NCI-H187 treated with DMSO at 0.1 percent for 48 hours (cell line): Measurements from ENCODE around the gene DCLK1.
A peak's percentile ranks its signal among the peaks of the same experiment; 100 is the strongest.
"Not testable (repeated sequence)": the region's sequence is repeated elsewhere in the genome, so short reads cannot be mapped to it uniquely, and the experiment has no call there.

Experiments used
- DNase-seq: peaks from one replicate; lab custom pipeline; 2025; lab: John Stamatoyannopoulos, UW

Gene DCLK1

DNA sequence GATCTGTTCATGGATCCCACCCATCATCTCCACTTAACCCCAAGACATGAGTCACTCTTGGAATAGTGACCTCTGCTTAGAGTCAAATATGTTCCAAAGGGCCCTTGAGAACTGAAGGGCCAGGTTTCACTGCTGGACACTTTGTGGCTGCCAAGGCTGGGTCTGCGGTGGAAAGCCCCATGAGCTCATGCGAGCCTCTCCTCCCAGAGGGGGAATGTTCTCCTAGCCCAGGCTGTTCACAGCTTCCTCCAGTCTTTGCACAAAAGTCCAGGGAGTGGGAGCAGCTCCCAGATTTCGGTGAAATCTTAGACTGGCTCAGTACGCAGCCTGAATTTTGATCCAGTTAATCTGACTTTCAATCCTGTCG is 732 bp upstream of the DCLK1 start:
- DNase-seq, result no peak

DNA sequence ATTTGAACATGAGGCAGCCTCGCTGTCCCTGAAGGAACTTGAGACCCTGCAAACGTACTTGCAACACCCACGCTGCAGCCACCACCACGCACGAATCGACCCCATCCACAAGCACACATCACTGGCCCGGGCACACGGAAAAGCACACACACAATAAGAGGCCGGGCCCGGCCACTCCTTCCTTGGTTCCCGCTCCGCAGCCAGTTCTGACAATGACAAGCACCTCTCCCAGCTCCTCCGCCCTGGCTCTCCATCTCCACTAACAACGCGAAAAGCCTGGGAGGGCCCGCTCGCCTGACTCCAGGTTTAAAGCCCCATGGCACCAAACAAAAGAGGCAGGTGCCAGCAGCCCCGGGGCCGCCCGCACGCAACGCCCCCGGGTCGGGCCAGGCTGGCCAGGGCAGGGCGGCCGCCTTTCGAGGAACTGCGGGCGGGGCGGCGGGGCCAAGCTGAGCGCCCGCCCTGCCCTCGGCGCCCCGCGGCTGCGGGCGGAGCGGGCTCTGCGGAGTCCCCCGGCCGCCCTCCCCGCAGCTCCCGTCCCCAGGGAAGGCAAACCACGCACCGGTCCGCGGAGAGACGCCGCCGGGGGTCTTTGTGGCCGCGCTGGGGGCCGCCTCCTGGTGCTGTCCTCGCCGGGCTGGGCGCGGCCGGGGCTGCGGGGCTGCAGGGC is 495 bp downstream of the DCLK1 start:
- peak; percentile 3 for DNase-seq

DNA sequence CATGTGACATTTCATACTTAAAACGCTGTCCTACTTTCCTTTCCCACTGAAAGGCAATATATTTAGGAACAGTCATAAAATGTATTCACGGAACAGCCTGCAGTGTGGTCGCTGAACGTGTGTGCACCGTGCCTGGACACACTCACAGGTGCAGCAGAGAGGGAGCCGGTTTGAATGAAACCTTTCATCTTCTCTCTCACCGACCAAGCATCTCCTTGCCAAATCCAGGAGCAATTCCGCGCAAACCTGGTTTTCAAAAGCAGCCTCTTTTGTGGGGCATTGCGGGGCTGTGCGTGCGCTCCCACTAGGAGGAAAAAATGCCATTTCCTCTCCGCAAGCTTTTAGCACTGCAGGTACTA is 1.0 kb downstream of the DCLK1 start:
- DNase-seq, result no peak

DNA sequence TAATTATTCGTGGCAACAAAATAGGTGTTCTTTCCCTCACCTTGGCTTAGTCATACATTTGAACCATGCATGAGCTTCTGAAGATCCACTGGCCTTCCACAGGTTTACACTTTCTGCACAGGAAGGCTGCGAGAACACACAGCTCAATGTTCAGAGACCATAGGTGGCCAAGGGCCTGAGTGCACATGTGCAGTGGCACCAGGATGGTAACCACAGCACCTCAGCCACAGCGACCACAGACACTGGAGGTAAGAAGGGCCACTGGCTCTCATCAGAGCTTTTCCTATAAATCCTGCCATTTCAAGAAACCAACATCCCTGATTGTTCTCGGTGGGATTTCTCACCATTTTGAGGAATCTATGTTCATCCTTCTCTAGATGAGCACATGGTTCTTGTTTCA is 1.6 kb downstream of the DCLK1 start:
- no peak for DNase-seq

DNA sequence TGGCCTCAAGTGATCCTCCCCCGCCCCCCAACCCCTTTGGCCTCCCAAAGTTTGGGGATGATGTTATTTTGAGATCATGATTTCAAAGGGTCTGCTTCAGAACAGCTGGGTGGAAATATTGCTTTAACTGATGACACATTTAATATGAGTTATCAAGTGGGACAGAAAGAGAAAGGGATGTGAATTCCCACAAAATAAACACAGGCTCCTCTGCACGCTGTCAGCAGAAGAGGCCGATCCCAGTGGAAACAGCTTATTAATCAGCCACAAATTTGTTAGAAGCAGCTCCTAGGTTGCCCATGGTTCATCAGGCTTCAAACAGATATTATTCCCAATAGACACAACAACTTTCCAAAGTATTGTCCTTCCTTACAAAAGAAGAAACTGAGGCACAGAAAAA is 4.7 kb downstream of the DCLK1 start:
- no peak for DNase-seq

DNA sequence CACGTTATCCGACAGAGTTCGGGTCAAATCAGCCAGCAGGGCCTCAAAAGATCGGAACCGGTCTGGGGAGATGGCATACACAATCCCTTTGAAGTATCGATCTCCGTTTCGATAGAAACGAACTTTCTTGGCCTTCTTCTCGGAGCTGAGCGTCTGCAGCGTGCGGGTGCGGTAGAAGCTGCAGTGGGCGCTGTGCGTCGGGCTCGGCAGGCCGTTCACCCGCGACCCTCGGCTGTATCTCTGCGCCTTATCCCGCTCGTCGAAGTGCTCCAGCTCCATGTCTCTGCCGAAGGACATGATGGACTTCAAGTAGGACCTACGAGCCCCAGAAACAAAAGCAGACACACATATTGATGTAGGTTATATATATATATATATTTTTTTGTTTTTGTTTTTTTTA is 5.3 kb downstream of the DCLK1 start:
- no peak for DNase-seq

DNA sequence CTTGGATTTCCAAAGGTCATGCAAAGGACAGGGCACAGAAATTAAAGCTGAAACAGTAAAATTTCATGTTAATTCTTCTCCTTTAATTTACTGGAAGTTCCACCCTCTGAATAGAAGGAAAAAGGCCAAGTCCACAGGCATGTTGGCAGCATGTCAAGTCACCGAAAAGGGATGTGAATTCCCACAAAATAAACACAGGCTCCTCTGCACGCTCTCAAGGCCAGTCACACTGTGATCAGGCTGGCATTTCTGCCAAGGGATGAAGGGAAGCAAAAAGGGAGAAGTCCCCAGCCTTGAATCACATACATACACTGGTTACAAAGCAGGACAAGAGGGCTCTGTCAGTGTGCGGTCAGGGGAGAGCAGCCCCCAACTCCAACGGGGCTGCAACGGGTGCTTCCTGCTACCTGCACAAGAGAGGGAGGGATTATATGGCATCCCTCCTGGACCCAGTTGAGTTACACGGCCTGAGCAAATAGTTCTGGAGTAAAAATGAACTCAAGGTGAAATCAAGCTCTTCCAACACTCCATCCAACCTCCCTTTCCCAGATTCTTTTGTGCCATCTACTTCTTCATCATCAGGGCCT is 6.9 kb downstream of the DCLK1 start:
- DNase-seq, result no peak

DNA sequence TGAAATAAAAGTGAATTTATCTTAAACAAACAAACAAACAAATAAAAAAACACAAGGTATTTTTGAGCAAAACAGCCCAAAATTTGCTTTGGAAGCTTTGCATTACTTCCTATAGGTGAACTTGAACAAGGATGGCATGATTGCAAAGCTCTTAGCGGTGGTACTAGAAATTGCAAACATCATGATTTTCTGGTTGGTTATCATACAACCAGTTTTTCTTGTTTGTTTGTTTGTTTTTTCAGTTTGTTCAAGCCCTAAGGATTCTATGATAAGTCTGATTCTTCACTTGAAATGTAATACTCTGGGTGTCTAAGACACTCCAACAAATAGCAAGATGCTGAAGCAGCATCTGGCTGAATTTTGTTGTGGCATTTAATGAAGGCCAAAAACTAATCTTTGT is 15.9 kb downstream of the DCLK1 start:
- DNase-seq, result no peak

DNA sequence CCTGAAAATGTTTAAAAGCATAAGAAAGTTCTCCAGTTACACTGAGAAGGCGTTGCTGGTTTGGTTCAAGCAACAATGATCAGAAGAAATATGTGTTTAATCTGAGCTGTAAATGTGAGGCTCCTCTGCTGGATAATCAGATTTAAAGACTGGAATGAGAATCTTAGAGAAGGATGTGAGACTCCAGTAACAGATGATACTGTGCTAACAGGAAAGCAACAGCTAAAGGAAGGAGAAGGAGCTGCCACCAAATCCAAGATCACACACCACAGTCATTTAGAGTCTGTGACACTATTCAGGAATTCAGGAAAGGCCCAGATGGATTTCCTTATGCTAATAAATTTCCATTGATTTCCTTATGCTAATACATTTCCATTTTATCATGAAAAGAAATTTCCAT is 16.9 kb downstream of the DCLK1 start:
- DNase-seq, result no peak

DNA sequence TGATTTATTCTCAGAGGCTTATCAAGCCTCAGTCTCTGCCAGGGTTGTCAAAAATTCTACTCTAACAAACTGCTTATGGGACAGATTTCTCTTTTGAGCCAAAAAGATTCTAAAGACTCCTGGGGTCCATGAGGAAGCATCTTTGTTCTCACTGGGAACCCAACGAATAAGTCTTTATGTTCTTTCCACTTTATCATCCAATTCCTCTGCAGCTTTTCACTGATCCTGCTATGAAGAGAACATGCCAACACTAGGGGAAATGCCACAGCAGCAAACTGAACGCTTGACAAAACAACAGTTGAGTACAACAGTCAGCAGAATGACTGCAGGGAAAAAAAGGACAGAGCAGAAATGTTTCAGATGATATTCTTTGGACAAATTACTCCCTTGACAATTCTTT is 22.2 kb downstream of the DCLK1 start:
- DNase-seq, result no peak

DNA sequence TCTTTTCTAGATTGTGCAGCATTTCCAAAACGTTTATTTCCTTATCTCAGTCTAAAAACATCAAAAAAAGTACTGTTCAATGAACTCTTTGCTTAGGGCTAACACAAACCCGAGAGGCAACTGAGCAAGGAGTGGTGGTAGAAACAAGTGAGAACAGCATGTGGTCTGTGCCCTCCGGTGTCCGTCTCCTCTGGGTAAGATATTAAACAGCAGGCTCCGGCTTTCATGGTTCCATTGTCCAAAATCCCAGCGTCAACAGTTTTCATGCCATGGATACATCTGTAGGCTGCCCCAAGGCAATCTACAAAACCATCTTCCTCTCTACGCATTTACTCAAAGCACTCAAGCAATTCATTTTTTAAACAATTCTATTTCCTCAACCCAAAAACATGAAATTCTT is 22.8 kb downstream of the DCLK1 start:
- DNase-seq, result no peak

DNA sequence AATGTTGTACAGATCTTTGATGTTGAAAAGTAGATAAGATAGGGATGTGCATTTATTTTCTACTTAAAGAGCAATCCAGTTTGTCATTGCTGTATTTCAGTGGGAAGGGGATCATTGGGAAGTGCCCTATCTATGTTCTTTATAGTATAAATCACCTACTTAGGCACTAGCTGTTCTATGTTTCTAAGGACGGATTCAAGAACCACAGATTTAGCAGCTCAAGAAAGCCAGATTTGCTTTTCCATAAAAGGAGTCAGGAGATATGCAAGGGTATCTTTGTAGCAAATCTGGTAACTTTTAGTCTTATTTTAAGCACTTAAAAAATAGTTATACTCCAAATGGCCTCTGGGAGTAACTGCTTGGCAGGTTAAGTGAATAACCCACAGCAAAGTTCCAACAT is 23.7 kb downstream of the DCLK1 start:
- DNase-seq, result no peak

DNA sequence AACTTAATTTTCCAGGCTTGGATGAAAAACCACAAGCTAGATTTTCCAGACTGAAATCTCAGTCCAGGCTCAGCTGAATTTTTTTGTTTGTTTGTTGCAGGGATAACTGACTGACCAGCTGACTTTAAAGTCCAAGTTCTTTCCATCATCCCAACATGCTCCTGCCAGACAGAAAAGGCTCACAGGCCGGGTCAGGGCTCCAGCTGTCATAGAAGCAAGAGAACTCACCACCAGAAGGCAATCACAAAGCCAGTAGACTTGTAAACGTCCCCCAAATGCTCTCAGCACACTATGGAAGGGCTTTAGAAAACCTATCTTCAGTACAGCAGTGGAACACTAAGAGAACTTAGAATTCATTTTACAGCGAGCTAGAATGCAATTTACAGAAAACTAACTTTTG is 25.5 kb downstream of the DCLK1 start:
- no peak for DNase-seq

DNA sequence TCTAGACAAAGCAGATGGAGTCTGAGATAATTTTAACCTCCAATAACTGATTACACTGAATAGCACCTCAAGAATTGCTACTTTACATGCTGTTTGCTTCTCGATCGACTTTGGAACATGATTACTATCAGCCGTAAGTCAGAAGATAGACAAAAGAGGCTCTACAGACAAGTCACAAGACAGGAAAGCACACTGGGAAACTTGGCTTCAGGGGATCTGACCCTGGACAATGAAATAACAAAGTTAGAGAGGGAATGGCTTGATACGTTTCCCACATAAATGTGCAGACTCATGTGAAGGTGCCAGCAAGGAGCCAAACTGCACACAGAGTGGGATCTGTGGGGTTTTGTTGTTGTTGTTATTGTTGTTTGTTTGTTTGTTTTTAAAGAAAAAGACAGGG is 28.5 kb downstream of the DCLK1 start:
- DNase-seq, result no peak

DNA sequence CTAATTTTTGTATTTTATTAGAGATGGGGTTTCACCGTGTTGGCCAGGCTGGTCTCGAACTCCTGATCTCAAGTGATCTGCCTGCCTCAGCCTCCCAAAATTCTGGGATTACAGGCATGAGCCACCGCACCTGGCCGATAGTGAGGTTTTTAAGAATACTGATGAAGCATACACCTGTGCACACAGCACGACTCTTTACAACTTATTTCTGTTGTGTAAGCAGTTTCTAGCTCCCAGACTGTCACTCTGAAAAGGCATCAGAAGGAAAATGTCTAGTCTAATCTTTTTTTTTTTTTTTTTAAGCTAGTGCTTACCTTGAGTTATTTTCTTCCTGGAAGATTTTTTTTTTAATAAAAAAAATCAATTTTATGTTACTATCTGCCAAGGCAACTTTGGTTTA is 29.3 kb downstream of the DCLK1 start:
- not testable (repeated sequence) for DNase-seq

DNA sequence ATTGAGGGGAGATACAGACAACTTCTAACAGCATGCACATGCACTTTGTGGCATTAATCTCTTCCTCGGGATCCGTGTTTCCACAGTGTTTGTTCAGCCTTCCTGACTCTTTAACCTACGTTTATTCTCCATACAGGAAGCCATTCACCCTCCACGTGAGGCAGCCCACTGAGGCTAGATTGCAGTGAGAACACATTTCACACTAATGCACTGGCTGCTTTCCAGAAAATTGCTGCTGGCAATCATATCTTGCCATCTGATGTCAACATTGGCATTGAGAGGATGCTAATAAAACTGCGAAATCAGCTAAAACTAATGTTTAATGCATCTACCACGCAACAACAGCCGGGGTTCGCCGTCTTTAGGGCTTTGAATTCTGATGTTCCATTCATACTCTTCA is 30.0 kb downstream of the DCLK1 start:
- no peak for DNase-seq

DNA sequence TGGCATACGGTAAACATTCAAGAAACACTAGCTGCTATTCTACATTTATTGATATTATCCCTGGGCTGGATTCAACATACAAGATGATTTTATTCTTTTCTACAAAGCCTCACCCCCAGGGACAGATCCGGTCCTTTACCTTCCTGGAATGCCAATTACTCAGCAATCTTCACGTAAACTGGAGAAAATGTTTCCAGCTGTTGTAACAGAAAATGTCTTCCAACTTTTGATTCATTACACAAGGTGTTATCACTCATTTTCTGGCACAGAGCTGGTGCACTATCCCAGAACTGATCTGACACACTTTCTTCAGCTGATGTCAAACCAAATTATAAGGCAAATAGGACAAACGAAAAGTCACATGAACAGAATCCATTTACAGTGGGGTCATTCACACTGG is 33.1 kb downstream of the DCLK1 start:
- DNase-seq, result no peak

DNA sequence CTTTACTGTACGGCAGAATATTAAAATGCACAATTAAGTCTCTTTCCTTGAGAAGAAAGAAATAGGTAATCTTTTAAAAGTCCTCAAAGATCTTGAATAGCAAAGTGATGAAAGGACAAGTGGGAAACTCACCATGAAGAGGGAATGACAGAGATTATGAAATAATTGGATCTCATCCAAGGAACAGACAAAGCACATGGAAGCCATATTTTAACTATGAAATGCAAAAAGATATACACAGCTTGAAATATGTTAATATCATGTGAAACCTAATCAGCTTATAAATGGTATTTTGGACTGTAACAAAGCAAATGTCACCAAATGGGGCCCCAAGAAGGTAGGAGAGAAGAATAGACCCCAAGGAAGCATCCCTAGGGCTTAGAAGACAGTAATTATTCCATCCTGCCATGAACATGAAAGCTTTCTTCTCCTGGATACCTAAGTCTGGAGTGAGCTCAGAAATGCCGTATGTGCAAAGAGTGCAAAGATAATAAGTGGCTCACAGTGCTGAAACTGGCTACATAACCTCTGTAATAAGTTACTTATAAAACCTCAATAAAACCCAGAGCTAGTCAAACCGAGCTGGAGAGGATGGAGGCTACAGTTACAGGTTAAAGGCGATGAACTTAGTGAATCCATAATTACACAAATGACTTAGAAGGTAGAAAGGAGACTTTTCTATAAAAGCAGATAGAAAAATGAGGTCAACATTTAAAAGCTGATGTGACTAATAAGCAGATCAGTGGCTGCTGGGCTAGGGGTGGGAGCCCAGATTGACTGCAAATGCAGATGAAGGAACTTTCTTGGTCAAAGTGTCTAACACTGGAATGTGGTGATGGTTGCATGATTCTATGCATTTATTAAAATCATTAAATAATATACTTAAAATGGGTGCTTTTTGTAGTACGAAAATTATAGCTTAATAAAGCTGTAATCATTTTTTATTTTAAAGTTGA is 34.4 kb downstream of the DCLK1 start:
- DNase-seq, result no peak

DNA sequence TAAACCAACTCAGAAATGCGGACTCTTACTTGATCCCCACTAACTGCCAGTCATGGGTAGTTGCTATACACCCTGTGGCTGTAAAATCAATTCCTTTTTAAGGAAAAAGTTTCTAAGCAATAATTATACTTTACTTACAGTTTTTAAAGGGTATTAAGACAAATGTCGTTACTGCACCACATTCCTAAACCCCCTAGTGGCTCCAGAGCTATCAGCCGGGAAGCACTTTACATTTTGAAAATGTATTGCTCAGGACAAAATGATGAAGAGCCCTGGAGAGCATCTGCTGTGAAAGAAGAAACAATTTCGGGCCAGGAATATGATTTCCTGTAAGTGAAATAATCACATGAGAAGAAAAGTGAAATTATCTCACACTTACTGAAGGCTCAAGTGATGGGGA is 36.7 kb downstream of the DCLK1 start:
- no peak for DNase-seq

DNA sequence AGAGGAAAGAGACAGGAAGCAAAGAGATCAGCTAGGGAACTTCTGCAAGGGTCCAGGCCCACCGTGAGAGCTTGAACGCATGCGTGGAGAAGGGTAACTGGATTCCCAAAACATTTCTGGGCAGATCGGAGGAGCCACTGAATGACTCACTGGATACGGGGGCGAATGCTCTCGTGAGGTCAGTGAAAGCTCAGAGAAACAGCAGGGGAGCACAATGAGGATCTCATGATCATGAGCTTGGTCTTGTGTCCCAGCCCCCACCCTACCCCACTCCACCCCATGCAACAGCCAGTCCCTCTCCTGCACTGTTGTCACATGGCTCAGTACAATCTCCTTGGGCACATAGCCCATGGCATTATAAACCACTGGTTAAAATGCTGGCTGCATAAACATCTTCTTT is 40.6 kb downstream of the DCLK1 start:
- DNase-seq, result no peak

DNA sequence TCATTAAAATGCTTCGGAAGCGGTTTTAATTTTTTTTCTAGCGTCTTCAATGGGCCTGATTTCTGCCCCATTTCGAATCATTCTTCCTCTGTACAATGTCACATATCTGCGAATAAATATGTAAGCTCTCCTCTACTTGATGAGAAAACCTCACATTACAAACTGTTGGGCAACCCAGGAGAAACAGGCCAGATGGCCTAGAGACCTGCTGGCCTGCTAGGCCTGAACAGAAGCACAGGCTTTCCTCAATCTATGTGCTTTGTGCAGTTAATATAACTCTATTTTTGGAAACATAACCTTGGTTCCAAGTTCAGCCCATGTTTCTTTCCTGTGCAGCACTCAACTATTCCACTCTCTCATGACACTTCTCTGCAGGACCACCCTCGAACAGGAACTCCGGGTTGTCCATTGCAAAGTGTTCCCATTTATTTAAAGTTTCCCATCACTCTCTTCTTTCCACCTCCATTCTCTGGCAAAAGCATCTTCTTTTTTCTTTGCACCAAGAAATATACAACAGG is 42.0 kb downstream of the DCLK1 start:
- DNase-seq, result no peak

DNA sequence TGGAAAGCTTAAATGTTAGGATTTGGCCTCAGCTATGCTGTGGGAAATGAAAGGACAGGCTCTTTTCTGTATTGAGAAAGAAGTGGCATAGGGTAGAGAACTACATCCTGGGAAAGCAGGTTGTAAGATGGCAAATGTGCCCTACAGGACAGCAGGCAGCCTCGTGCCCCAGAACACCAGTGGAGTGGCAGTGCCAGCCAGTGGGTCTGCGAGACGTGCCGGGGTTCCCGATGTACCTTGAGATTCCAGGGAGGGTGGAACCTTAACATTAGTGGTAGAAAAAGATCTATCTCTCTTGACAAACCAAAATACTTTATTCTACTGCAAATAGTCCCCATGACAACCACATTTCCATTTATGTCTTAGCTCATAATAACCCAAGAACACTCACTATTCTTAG is 42.7 kb downstream of the DCLK1 start:
- DNase-seq, result no peak

DNA sequence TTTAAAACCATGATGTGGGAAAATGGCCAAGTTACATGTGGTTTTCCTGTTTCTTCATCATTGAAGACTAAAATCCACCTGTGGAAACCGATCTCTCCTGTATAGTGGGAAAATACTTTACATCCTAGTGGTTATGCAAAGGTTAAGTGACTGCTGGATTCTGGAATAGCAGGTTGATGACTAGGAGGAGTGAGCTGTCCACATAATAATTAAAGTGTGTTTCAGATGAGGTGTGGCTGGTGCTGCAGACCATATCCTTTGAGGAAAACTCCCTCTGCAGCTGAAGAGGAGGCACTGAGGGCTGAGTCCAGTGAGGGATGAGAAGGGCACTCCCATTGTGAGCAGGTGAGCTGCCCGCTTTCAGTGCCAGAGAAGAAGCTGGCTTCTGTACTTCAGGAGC is 43.2 kb downstream of the DCLK1 start:
- no peak for DNase-seq
